HG03558 (cell line): Measurements from ENCODE around the gene CFAP299.
"Not testable (repeated sequence)": the region's sequence is repeated elsewhere in the genome, so short reads cannot be mapped to it uniquely, and the experiment has no call there.

Source experiments
- ATAC-seq: cut with Tn5 transposase; IDR thresholded peaks from one replicate; pipeline ENCODE4 v1.9.1; 2021; ENCODE audit warnings: moderate number of reproducible peaks; ENCODE audit not compliant: unreplicated experiment; ENCODE audit errors: extremely low read depth

Gene CFAP299

DNA sequence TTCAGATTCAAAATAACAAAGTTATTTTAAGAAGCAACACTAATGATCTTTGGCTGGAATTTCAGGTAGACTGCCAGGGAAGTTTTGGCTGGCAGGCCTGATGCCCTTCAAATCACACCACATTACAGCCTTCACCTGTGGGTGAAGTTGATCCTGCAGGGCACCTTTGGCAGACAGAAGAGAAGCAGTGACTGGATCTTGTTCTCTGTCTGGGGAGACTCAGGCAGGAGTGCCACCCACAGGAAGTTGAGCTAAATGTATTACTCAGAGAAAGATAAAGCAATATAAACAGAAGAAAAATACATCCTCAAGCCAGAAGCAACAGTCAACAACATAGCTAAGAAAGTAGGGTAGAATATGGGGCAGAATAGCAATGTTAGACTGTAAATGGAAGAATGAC lies 12.8 kb upstream of the CFAP299 start:
- ATAC-seq: no peak

DNA sequence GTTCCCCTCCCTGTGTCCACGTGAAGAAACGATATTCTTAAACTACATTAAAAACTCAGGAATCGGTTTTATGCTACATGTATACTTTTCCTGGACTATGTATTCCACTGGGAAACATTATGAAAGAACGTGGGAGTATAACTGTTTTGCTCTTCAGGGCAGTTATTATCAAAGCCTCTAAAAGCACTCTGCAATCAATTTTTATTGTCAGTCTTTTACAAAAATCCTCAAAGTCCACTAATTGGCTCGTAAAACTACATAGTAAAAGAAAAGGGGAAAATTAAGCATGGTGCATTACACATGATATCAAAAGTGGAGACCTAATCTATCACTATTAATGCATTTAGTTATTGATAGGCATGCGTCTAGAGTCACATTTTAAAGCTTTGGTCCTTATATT lies 11.4 kb upstream of the CFAP299 start:
- no peak for ATAC-seq

DNA sequence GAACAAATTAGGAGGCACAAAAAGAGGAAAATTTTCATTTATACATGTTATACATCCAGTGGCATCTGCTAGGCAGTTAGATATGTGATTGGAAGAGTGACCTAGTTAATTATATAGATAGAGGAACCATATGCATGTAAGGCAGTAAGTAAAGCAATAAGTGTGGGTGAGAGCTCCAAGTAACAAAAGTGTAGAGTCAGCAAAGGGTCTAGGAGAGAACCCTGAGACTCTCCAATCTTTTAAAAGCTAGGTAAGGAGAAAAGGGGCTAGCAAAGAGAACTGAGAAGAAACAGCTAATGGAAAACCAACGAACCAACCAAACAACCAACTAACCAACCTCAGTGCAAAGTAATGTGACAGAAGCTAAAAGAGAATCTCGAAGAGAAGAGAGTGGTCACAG lies 3.8 kb upstream of the CFAP299 start:
- ATAC-seq: no peak

DNA sequence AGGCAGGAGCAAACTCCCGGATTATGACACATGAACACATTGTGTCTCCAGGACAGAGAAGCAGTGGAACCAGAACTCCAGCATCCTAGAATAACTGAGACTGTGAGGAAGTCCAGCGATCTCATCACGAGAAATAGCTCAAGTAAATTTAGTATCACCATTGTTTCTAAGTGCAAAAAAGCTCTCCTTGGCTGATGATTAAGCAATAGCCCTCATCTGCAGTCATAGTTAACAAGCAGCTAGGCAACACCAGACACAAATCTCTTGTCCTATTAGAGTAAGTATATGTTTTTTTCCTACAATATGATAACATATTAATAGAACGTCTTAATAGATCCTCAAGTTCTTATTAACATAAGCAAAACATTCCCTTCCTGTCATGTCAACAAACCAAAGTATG lies 2.4 kb upstream of the CFAP299 start:
- ATAC-seq: no peak

DNA sequence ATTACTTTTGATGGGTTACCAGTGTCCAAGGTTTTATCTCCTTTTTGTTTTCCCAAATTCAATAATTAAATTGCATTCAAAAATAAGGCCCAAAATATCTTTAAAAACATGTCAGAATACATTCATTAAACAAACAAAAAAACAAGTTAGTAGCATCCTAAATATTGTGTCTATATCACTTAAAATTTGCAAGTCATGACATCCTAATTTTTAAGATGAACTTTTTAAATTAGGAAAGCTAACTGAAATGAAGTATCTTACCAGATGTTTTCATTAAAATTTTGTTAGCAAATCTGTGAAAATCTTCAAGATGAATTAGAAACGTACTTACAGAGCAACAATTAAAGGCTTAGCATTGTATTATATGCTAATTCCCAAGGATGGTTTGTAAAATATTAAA lies 962 bp upstream of the CFAP299 start:
- ATAC-seq: no peak

DNA sequence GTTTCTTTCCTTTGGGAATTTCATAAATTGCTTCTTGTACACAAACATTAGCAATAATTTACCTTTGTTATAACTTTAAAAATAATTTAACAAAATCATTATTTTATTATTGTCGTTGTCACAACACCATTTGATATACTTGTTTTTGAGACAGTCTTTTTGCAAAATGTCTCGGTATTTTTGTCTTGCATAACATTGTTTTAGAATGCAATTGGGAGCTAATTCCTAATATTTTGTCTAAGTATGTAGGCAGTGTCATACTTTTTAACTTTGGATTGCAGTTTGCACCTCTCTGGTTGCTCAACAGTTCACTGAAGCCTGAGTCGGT lies 340 bp upstream of the CFAP299 start:
- ATAC-seq: no peak

DNA sequence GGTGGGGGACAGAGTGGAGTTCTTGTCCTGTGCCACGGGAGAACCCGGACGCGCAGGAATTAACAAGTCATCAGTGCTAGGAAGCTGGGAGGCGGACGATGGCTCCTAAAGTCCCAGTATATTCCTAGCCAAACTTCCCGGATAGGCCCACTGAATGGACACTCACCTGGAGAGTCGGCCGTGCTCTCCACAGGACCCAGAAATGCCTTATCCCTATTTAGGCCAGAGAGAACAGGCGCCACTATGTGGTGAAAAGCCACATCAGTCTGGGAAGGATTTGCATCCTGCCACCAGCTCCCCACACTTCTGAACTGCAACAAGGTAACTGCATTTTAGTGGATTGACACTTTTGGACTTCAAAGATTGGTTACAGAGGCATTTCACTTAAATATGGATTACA lies 1.1 kb downstream of the CFAP299 start:
- ATAC-seq: no peak

DNA sequence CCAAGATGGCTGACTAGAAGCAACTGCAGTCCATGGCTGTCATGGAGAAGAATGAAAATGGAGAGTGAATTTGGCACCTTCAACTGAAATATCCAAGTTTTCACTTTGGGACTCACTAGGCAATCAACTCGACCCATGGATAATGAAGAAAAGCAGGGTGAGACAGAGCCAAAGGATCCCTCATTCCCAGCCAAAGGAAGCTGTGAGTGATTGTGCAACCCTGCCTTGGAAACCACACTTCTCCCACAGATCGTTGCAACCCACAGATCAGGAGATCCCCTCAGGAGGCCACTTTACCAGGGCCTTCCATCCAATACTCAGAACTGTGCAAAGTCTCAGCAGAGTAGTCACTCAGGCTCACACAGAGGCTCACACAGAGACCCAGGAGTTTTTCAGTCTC lies 4.5 kb downstream of the CFAP299 start:
- ATAC-seq: no peak

DNA sequence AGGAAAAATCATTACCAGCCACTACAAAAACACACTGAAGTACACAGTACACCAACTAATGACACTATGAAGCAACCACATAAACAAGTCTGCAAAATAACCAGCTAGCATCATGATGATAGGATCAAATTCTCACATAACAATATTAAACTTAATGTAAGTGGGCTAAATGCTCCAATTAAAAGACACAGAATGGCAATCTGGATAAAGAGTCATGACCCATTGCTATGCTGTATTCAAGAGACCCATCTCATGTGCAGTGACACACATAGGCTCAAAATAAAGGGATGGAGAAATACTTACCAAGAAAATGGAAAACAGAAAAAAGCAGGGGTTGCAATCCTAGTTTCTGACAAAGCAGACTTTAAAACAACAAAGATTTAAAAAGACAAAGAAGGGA lies 7.2 kb downstream of the CFAP299 start:
- not testable (repeated sequence) for ATAC-seq

DNA sequence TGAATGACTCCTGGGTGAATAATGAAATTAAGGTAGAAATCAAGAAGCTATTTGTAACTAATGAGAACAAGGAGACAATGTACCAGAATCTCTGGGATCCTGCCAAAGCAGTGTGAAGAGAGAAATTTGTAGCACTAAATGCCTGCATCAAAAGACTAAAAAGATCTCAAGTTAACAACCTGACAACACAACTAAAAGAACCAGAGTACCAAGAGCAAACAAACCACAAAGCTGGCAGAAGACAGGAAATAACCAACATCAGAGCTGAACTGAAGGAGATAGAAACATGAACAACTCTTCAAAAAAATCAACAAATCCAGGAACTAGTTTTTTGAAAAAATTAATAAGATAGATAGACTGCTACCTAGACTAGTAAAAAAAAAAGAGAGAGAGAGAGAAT lies 8.4 kb downstream of the CFAP299 start:
- no peak for ATAC-seq

DNA sequence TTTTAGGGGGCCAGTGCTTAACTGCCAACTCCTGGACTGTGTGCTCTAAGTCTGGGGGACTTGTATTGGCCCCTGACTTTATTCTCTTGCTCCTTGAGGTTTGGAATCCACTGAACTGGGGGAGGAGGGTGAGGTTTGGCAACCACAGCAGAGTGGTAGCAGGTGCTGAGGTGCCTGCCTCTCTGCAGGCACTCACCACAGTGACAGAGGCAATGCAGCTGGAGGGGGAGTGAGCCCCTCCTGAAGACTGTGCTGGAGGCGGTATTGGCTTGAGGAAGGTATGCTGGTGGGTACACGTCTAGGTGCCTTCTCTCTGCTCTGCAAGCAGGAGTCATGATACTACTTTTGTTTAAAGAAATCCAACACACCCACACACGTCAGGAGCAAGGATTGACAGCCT lies 24.6 kb downstream of the CFAP299 start:
- no peak for ATAC-seq

DNA sequence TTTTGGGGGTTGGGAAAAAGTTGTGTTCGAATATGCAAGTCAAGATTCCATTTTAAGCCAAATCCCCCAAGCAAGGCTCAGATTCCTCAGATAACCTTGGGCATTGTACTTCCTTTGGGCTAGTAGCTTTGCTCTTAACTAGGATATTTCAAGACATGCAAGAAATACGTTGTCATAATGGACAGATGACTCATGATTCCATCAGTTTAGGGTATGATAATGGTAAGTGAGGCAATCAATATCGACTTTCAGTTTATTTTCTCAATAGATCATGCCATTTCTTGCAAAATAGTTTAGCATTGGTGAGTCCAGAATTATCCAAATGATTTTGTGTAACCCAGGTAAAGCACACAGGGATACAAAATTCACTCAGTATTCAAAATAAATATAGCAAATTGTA lies 25.4 kb downstream of the CFAP299 start:
- ATAC-seq: no peak

DNA sequence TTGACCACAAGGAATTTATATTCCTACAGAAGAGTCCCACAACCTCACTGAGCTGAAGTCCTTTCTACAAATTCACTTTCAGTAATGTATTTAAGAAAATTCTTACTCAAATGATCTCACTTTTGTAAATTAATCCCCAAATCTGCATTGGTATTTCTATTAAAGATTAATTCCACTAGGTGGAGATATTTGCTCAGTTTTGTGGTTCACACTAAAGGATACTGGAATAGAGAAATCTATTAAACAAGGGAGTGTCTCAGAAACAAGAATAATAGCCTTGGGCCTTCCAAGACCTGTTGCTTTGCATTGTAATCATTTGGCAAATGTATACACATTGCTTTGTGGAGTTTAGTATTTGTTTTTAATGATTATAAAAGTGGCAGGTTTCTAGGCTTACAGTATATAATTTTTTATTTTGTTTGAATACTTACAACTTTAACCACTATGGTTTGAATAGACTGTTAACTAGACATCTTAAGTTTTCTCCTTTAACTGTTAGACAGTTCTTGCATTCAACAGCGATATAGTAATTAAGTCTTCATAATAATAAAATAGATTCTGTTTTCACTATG lies 25.9 kb downstream of the CFAP299 start:
- no peak for ATAC-seq

DNA sequence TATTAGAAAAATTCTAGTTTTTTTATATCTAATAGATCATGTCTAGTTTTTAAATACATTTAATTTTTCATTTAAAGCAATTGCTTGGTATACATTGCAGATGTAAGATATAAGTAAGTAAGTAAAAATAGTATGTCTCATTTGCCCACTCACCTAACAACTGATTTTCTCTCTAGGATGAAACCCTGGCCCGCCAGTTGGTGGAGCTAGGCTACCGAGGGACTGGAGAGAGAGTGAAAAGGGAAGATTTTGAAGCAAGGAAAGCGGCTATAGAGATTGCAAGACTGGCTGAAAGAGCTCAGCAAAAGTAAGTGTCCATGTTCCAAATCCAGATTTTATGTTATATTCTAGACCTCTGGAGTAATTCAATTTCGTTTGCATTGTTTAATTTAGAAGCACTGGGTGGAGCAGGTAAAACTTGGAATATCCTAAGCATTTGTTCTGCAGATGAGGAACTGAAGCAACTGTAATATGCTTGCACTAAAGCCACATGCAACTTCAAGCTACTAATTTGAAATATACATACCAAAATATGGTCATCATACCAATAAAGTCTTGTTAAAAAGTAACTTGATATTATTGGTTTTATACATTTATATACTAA lies 27.1 kb downstream of the CFAP299 start:
- no peak for ATAC-seq

DNA sequence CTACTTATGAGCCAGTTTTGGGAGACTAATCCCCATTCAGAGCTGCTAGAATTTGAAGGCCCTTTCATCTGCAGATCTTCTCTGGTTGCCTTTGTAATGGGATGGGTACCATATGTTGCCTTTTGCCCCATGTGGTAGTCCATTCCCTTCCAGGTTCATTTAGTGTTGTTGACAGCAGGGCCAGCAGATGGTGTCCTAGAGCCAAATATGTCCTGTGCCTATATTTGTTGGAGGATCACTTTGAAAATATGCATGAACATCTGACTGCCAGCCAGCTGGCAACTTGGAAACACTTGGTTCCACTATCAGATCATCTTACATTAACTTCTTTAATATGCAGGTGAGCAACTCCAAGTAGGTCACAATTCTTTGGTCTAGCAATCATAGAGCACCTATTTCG lies 30.4 kb downstream of the CFAP299 start:
- no peak for ATAC-seq

DNA sequence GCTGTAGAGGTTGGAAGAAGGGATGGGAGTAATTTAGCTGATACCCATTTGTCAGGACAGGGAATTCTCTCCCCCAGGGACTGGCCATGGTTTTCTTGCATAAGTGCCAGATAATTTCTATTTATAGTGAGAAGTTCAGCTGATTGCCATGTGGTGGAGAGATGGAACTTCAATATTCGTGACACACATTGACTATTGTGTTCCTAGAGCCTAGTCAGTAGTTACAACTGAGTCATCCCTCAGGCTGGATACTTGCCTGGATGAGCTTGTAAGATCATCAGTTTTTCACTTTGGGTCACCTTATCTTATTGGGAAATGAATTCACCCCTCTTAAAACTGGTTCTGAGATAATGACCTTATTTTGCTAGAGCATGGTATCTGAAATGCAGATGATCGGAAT lies 32.2 kb downstream of the CFAP299 start:
- ATAC-seq: no peak

DNA sequence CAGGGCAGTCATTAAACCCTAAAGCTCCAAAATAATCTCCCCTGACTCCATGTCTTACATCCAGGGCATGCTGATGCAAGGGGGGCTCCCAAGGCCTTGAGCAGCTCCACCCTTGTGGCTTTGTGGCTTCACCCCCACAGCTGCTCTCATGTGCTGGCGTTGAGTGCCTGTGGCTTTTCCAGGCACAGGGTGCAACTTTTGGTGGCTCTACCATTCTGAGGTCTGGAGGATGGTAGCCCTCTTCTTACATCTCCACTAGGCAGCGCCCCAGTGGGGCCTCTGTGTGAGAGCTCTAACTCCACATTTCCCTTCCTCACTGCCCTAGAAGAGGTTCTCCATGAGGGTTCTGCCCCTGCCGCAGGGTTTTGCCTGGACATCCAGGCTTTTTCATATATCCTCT lies 35.1 kb downstream of the CFAP299 start:
- ATAC-seq: no peak

DNA sequence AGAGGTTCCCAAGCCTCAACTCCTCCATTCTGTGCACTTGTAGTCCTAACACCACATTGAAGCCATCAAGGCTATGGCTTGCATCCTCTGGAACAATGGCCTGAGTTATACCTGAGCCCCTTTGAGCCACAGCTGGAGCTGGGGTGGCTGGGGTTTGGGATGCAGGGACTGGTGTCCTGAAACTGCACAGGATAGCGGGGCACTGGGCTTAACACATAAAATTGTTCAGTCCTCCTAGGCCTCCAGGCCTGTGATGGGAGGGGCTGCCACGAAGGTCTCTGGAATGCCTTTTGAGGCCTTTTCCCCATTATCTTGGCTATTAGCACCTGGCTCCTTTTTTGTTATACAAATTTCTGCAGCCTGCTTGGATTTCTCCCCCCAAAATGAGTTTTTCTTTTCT lies 35.5 kb downstream of the CFAP299 start:
- no peak for ATAC-seq

DNA sequence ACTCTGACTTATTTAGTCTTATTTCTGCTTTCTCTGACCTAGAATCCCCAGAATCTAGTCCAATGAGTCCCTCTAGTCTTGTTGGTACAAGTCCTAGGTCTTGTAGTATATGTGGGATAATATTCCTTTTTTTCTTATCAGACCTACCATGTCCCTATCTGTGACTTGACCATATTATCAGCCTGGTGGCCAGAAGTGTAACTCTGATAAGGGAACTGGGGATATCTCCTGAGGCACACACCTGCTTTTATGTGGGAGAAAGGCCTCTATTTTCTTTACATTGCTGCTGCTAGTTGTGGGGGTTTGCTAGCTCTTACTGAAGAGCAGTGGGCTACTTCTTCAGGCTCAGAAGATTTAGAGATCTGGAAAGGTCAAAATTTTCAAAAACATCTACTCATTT lies 38.6 kb downstream of the CFAP299 start:
- no peak for ATAC-seq

DNA sequence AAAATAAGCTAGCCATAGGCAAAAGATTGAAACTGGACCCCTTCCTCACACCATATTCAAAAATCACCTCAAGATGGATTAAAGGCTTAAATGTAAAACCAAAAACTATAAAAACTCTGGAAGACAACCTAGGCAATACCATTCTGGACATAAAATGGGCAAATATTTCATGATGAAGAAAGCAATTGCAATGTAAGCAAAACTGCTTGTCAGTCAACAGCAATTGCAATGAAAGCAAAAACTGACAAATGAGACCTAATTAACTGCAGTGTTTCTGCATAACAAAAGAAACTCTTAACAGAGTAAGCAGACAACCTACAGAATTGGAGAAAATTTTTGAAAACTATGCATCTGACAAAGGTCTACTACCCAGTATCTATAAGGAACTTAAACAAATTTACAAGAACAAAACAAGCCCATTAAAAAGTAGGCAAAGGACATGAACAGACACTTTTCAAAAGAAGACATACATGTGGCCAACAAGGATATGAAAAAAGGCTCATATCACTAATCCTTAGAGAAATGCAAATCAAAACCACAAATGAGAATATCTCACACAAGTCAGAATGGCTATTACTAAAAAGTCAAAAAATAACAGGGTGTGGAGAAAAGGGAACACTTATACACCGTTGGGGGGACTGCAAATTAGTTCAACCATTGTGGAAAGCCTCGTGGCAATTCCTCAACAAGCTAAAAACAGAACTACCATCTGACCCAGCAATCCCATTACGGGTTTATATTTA lies 46.7 kb downstream of the CFAP299 start:
- ATAC-seq: no peak

DNA sequence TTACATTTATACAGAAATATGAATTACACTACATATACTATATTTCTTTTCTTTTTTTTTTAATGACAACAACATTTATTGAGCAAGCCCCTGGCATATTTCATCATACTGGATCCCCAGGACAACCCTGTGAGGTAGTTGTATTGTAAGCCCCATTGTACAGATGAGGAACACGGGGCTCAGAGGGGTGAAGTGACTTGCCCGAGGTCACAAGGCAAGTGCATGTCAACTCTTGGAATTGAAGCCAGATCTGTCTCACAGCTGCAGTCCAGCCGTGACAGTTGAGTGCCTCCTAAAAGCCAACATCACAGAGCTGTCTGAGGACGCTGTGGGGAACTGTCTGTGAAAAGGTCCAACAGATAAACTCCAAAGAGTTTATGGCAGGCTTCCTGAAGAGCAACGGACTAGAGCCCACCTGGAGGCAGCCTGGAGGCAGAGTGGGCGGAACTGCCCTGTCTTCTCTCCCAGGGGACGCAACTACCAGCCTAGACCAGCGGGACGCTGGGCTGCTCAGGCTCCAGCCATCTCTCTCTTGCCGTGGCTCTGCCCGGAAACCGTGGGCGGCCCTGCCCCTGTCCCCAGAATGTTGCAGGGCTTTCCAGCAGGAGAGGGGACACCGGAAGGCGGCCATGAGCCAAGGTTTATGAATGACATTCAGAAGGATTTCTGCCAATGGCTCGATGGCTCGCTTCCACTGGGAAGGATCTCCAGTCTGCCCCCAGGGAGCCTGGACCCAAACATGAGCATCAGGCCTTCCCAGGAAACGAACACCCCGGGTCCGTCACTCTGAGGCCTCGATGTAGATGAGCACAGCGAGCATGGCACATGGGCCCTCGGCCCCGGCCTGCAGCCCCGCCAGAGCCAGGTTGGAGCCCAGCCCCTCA lies 50.1 kb downstream of the CFAP299 start:
- no peak for ATAC-seq
